K562 (cell line): ENCODE measurements around the gene USP26. TPM values are rescaled to one million over a fixed set of nuclear protein-coding genes. Genes with fewer than 3 reads are reported as not detected.

Experiments
- ATAC-seq: fragments of 200-7000 bp; cut with Tn5 transposase; 3 replicates; pipeline ENCODE4 v1.9.1; 2020; ENCODE audit warnings: moderate library complexity
- BruUV-seq: library from RNA; stranded (reverse); fragments of 400-500 nt; replicated peaks from 2 replicates; lab custom pipeline; 2021; lab: Mats Ljungman, UMichigan
- CTCF ChIA-PET: fragments of 300-600 bp; formaldehyde crosslinking; extraction: SDS; loops from one replicate; lab custom pipeline; 2021; ENCODE audit warnings: low intra/inter-chr PET ratio; lab: Yijun Ruan, JAX
- POLR2A ChIA-PET: fragments of 300-600, 350-650 bp; sonication (Branson Sonifier 250); formaldehyde crosslinking; extraction: SDS; loops from one replicate; lab custom pipeline; 2021; ENCODE audit warnings: antibody characterized with exemption, inconsistent platforms; lab: Yijun Ruan, JAX
- DNase-seq, 4 experiments: peaks; one replicate each; pipeline versions ENCODE4 v3.0.0 to v3.0.0-alpha.2; 2011 to 2018; ENCODE audit warnings: low spot score in 3 of 4, mixed read lengths in 3 of 4; ENCODE audit errors: extremely low read depth in 1 of 4
- FAIRE-seq: peaks from 2 replicates; lab custom pipeline; 2011; peaks lifted over from hg19 to GRCh38; lab: Jason Lieb, UNC
- H2AFZ ChIP-seq: 2 replicates; pipeline ENCODE4 v1.6.0; 2011; ENCODE audit warnings: low read depth, low read length, control low read depth, inconsistent platforms
- H3K27ac ChIP-seq: fragments of 200-600 bp; 3 replicates; pipeline ENCODE4 v1.8.0; 2011; ENCODE audit warnings: low read depth, mild to moderate bottlenecking, control low read depth, inconsistent platforms, low read length, moderate library complexity, mixed read lengths; ENCODE audit errors: extremely low read depth
- H3K27me3 ChIP-seq, 2 experiments: fragments of 300-600 bp in 1 of 2; 2 replicates in 1 of 2; 3 replicates in 1 of 2; pipeline versions ENCODE4 v1.6.0 to v1.8.0; 2011; ENCODE audit warnings: inconsistent platforms in 2 of 2, low read length in 2 of 2, mild to moderate bottlenecking in 1 of 2, mixed read lengths in 1 of 2, moderate library complexity in 1 of 2; ENCODE audit not compliant: control insufficient read depth in 2 of 2, insufficient read depth in 2 of 2
- H3K36me3 ChIP-seq: fragments of 300-600 bp; 3 replicates; pipeline ENCODE4 v1.8.0; 2011; ENCODE audit warnings: mild to moderate bottlenecking, low read length, inconsistent platforms; ENCODE audit not compliant: control insufficient read depth, insufficient read depth
- H3K4me1 ChIP-seq, 2 experiments: fragments of 200-600 bp in 1 of 2; replicated peaks in 1 of 2; 2 replicates in 1 of 2; 3 replicates in 1 of 2; pipeline versions ENCODE4 v1.5.1 to v1.8.0; 2011; ENCODE audit warnings: inconsistent platforms in 2 of 2, low read length in 2 of 2, mild to moderate bottlenecking in 1 of 2, mixed read lengths in 1 of 2, moderate library complexity in 1 of 2; ENCODE audit not compliant: control insufficient read depth in 2 of 2, insufficient read depth in 2 of 2
- H3K4me2 ChIP-seq: 2 replicates; pipeline ENCODE4 v1.6.1; 2011; ENCODE audit warnings: low read length, control low read depth, inconsistent platforms, mixed read lengths; ENCODE audit not compliant: insufficient read depth
- H3K4me3 ChIP-seq: fragments of 200-600 bp; sonication (generic), shearing (Covaris generic); 2 replicates; pipeline ENCODE4 v1.5.1; 2016; ENCODE audit warnings: control low read depth, inconsistent platforms
- H3K79me2 ChIP-seq: fragments of 200-600 bp; 3 replicates; pipeline ENCODE4 v1.8.0; 2011; ENCODE audit warnings: low read length, inconsistent platforms; ENCODE audit not compliant: control insufficient read depth, insufficient read depth
- H3K9ac ChIP-seq, 2 experiments: 2 replicates each; pipeline versions ENCODE4 v1.6.0 to v1.6.1; 2011; ENCODE audit warnings: low read depth in 2 of 2, low read length in 2 of 2, control low read depth in 1 of 2, inconsistent platforms in 1 of 2, mild to moderate bottlenecking in 1 of 2, mixed read lengths in 1 of 2; ENCODE audit not compliant: insufficient read depth in 1 of 2
- H3K9me1 ChIP-seq: one replicate; pipeline ENCODE4 v1.6.0; 2011; ENCODE audit warnings: inconsistent platforms, mild to moderate bottlenecking, low read length, moderate library complexity; ENCODE audit not compliant: control insufficient read depth, insufficient read depth
- H3K9me3 ChIP-seq: replicated peaks from 2 replicates; pipeline ENCODE4 v1.5.1; 2011; ENCODE audit warnings: low read depth, low read length, inconsistent platforms; ENCODE audit not compliant: control insufficient read depth, insufficient read depth
- H4K20me1 ChIP-seq: replicated peaks from 2 replicates; pipeline ENCODE4 v1.6.1; 2011; ENCODE audit warnings: low read length, inconsistent platforms, mixed read lengths; ENCODE audit not compliant: control insufficient read depth, insufficient read depth
- HNRNPUL1 ChIP-seq: fragments of 200-400 bp; formaldehyde crosslinking; IDR thresholded peaks from 2 replicates; pipeline ENCODE4 v1.6.1; 2017; ENCODE audit warnings: low read length
- ILK ChIP-seq: fragments of 450-650 bp; IDR thresholded peaks from 2 replicates; pipeline ENCODE4 v1.6.1; 2016; ENCODE audit warnings: missing genetic modification characterization, low read depth, mild to moderate bottlenecking, missing compliant biosample characterization, moderate library complexity, borderline replicate concordance
- MAFK ChIP-seq: IDR thresholded peaks from 2 replicates; pipeline ENCODE4 v1.6.1; 2011; ENCODE audit warnings: low read length, improper control_type of control experiment
- MYC ChIP-seq, 2 experiments: fragments of 250-450 bp in 1 of 2; sonication (Bioruptor Pico) in 1 of 2; IDR thresholded peaks; 2 replicates each; pipeline versions ENCODE4 v1.5.1 to v1.6.1; 2012 to 2021; ENCODE audit warnings: low read depth in 2 of 2, borderline replicate concordance in 1 of 2, improper control_type of control experiment in 1 of 2, low read length in 1 of 2, mild to moderate bottlenecking in 1 of 2, moderate library complexity in 1 of 2
- NFYB ChIP-seq: IDR thresholded peaks from 2 replicates; pipeline ENCODE4 v1.6.1; 2011; ENCODE audit warnings: mild to moderate bottlenecking, moderate library complexity; ENCODE audit not compliant: insufficient read length; ENCODE audit errors: extremely low read depth
- SMAD4 ChIP-seq: fragments of 250-450 bp; sonication (Bioruptor Pico); conservative IDR thresholded peaks from 2 replicates; pipeline ENCODE4 v1.8.0; 2021; ENCODE audit warnings: inconsistent platforms, mild to moderate bottlenecking, moderate library complexity
- ZFP1 ChIP-seq: fragments of 450-650 bp; formaldehyde crosslinking; IDR thresholded peaks from 2 replicates; pipeline ENCODE4 v1.4.0; 2020; ENCODE audit warnings: mild to moderate bottlenecking, mixed read lengths
- ZNF134 ChIP-seq: fragments of 250-450 bp; sonication (Bioruptor Pico); conservative IDR thresholded peaks from 2 replicates; pipeline ENCODE4 v1.4.0; 2020
- ZNF274 ChIP-seq: IDR thresholded peaks from 2 replicates; pipeline ENCODE4 v1.6.1; 2011; ENCODE audit warnings: low read depth, mild to moderate bottlenecking, low read length, moderate library complexity, borderline replicate concordance
- in situ Hi-C: fragments of 300-500 bp; cut with MboI; formaldehyde crosslinking; loops from 4 replicates; pipeline ENCODE4 v1.15.0; 2018; ENCODE audit warnings: inconsistent platforms, mixed read lengths
- intact Hi-C: fragments of 100-400 bp; cut with micrococcal nuclease; formaldehyde crosslinking; loops from 2 replicates; pipeline ENCODE4 v1.14.2; 2022
- polyA plus RNA-seq, 8 experiments: library from polyadenylated mRNA; depleted of rRNA in 4 of 8; stranded (reverse) in 5 of 8; unstranded in 3 of 8; fragments of >200 nt; fragmentation: Nextera tagmentation in 2 of 8; fragmentation: Illumina TruSeq in 1 of 8; extraction: Ambion mirVana in 2 of 8; extraction: Trizol in 1 of 8; gene quantifications; 2 replicates each; pipeline versions ENCODE4 v1.2.1 to v1.2.3, GENCODE V29; 2011 to 2014; ENCODE audit warnings: inconsistent platforms in 1 of 8, missing spikeins in 1 of 8
- total RNA-seq, 7 experiments: library from RNA; depleted of rRNA in 6 of 7; stranded (reverse); fragments of >200 nt in 6 of 7; fragmentation: Illumina TruSeq in 2 of 7; extraction: Trizol in 2 of 7; gene quantifications; 2 replicates each; pipeline versions ENCODE4 v1.2.1 to v1.2.3, GENCODE V29; 2011 to 2021; ENCODE audit warnings: low replicate concordance in 1 of 7
- TF ChIP-seq, protein P1 (sequence below): sonication (generic); formaldehyde crosslinking; IDR thresholded peaks from 2 replicates; pipeline ENCODE4 v1.8.1; 2023; ENCODE audit warnings: mild to moderate bottlenecking, missing genetic modification reagents
- TF ChIP-seq, protein P2 (sequence below): fragments of 450-650 bp; IDR thresholded peaks from 2 replicates; pipeline ENCODE4 v1.6.1; 2017; ENCODE audit warnings: mild to moderate bottlenecking, moderate library complexity
- TF ChIP-seq, protein P3 (sequence below): fragments of 250-450 bp; sonication (Bioruptor Pico); IDR thresholded peaks from 2 replicates; pipeline ENCODE4 v1.4.0; 2020; ENCODE audit warnings: mild to moderate bottlenecking
- TF ChIP-seq, protein P4 (sequence below): fragments of 200-400 bp; formaldehyde crosslinking; IDR thresholded peaks from 2 replicates; pipeline ENCODE4 v1.6.1; 2017; ENCODE audit warnings: mild to moderate bottlenecking, low read depth, low read length, moderate library complexity
- TF ChIP-seq, protein P5 (sequence below): sonication (generic); formaldehyde crosslinking; IDR thresholded peaks from 2 replicates; pipeline ENCODE4 v1.8.0; 2022; ENCODE audit warnings: mild to moderate bottlenecking, low read depth, missing genetic modification reagents

USP26 gene
- total and polyA plus RNA-seq, 9 of the 15 experiments (the other 6 are each of a cell fraction or from before 2014, with no cell fraction given): 0.06 to 0.84 (median 0.20) TPM; not detected in 2

DNA sequence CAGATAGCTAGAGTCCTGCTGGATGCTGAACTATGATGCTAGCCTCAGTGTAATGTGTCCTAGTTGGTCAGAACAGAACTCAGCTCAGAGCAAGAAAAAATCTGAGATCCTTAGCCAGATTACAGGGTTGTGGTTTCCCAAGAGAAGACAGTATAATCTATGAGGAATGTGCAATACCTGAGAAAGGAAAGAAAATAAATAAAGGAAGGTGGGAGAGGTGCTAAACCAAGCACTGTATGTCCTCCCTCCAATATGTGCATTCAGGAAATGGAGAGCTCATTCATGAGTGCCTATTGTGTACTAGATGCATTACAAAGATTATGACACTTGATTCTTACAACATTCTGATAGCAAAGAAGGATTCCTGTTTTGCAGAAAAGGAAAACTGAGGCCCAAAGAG, 7.5 kb downstream of the USP26 start:
- H3K9ac ChIP-seq: no peak overlapping the region
- intact Hi-C loops: no loop called here
- H3K79me2 ChIP-seq: no peaks in the 10 kb centered on the region
- H2AFZ ChIP-seq: no peak overlapping the region
- H3K27ac ChIP-seq: no peak overlapping the region
- ATAC-seq: no peak
- no peak for FAIRE-seq
- H3K9me1 ChIP-seq: no peaks in the 10 kb centered on the region
- in situ Hi-C loops: no loop called here
- H3K4me1 ChIP-seq: no peaks in the 10 kb centered on the region
- no peak for DNase-seq
- ChIA-PET CTCF (no interaction called here), POLR2A (no interaction called here)
- no peaks in the 10 kb centered on the region for H3K9me3 ChIP-seq
- H3K4me2 ChIP-seq: no peak overlapping the region
- no peak overlapping the region for H3K4me3 ChIP-seq
- H3K27me3 ChIP-seq: no peaks in the 10 kb centered on the region
- no peaks in the 10 kb centered on the region for H3K36me3 ChIP-seq
- BruUV-seq: no TSS peak
- no peaks in the 10 kb centered on the region for H4K20me1 ChIP-seq
- TF ChIP-seq HNRNPUL1 (no peak), ZFP1 (no peak), MYC (IDR thresholded peaks at IDR 0.05; ENCODE audit: low read depth, low read length) (no peak), MYC (CRISPR knock-in tag; IDR thresholded peaks at IDR 0.05; ENCODE audit: borderline replicate concordance, low read depth) (no peak), SMAD4 (CRISPR knock-in tag) (no peak), NFYB (no peak), ILK (tag) (no peak), ZNF134 (CRISPR knock-in tag) (no peak), ZNF274 (no peak), MAFK (no peak)
- TF ChIP-seq, protein P1, sequence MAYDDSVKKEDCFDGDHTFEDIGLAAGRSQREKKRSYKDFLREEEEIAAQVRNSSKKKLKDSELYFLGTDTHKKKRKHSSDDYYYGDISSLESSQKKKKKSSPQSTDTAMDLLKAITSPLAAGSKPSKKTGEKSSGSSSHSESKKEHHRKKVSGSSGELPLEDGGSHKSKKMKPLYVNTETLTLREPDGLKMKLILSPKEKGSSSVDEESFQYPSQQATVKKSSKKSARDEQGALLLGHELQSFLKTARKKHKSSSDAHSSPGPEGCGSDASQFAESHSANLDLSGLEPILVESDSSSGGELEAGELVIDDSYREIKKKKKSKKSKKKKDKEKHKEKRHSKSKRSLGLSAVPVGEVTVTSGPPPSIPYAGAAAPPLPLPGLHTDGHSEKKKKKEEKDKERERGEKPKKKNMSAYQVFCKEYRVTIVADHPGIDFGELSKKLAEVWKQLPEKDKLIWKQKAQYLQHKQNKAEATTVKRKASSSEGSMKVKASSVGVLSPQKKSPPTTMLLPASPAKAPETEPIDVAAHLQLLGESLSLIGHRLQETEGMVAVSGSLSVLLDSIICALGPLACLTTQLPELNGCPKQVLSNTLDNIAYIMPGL: no peak
- TF ChIP-seq, protein P2, sequence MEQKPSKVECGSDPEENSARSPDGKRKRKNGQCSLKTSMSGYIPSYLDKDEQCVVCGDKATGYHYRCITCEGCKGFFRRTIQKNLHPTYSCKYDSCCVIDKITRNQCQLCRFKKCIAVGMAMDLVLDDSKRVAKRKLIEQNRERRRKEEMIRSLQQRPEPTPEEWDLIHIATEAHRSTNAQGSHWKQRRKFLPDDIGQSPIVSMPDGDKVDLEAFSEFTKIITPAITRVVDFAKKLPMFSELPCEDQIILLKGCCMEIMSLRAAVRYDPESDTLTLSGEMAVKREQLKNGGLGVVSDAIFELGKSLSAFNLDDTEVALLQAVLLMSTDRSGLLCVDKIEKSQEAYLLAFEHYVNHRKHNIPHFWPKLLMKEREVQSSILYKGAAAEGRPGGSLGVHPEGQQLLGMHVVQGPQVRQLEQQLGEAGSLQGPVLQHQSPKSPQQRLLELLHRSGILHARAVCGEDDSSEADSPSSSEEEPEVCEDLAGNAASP: no peak
- TF ChIP-seq, protein P3, sequence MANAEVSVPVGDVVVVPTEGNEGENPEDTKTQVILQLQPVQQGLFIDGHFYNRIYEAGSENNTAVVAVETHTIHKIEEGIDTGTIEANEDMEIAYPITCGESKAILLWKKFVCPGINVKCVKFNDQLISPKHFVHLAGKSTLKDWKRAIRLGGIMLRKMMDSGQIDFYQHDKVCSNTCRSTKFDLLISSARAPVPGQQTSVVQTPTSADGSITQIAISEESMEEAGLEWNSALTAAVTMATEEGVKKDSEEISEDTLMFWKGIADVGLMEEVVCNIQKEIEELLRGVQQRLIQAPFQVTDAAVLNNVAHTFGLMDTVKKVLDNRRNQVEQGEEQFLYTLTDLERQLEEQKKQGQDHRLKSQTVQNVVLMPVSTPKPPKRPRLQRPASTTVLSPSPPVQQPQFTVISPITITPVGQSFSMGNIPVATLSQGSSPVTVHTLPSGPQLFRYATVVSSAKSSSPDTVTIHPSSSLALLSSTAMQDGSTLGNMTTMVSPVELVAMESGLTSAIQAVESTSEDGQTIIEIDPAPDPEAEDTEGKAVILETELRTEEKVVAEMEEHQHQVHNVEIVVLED (CRISPR knock-in tag): no peak
- TF ChIP-seq, protein P4, sequence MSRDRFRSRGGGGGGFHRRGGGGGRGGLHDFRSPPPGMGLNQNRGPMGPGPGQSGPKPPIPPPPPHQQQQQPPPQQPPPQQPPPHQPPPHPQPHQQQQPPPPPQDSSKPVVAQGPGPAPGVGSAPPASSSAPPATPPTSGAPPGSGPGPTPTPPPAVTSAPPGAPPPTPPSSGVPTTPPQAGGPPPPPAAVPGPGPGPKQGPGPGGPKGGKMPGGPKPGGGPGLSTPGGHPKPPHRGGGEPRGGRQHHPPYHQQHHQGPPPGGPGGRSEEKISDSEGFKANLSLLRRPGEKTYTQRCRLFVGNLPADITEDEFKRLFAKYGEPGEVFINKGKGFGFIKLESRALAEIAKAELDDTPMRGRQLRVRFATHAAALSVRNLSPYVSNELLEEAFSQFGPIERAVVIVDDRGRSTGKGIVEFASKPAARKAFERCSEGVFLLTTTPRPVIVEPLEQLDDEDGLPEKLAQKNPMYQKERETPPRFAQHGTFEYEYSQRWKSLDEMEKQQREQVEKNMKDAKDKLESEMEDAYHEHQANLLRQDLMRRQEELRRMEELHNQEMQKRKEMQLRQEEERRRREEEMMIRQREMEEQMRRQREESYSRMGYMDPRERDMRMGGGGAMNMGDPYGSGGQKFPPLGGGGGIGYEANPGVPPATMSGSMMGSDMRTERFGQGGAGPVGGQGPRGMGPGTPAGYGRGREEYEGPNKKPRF: no peak
- TF ChIP-seq, protein P5, sequence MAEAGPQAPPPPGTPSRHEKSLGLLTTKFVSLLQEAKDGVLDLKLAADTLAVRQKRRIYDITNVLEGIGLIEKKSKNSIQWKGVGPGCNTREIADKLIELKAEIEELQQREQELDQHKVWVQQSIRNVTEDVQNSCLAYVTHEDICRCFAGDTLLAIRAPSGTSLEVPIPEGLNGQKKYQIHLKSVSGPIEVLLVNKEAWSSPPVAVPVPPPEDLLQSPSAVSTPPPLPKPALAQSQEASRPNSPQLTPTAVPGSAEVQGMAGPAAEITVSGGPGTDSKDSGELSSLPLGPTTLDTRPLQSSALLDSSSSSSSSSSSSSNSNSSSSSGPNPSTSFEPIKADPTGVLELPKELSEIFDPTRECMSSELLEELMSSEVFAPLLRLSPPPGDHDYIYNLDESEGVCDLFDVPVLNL (CRISPR knock-in tag): no peak
